Stimulated activated memory B cell treated with anti-CD40 and anti-IgM and Interleukin-4, amounts not matched to agents 10 μg/mL and 1 μg/mL and 100 μg/mL, for 72 hours (primary cell): ENCODE measurements around the gene TDG.

ENCODE experiments used
- ATAC-seq: fragments of 150-1000 bp; cut with Tn5 transposase; 2 replicates; pipeline ENCODE4 v1.10.0; 2021
- H3K27ac Mint-ChIP-seq: one replicate; pipeline ENCODE4 v1.8.0; 2022; ENCODE audit warnings: mild to moderate bottlenecking, mixed read lengths
- H3K27me3 Mint-ChIP-seq: one replicate; pipeline ENCODE4 v1.8.0; 2022; ENCODE audit warnings: mixed read lengths
- H3K36me3 Mint-ChIP-seq: one replicate; pipeline ENCODE4 v1.8.0; 2022; ENCODE audit warnings: mixed read lengths
- H3K4me1 Mint-ChIP-seq: one replicate; pipeline ENCODE4 v1.8.0; 2022; ENCODE audit warnings: mixed read lengths
- H3K4me3 Mint-ChIP-seq: one replicate; pipeline ENCODE4 v1.8.0; 2022; ENCODE audit warnings: mild to moderate bottlenecking, moderate library complexity, mixed read lengths
- H3K9me3 Mint-ChIP-seq: one replicate; pipeline ENCODE4 v1.8.0; 2022; ENCODE audit warnings: mixed read lengths

TDG gene

GRCh38 chr12:103965590-103966504, at the start of gene TDG:
TSS of gene TDG (plus strand) at chr12:103965872. CDS start at chr12:103966038, 166 bp downstream.
- Mint-ChIP-seq H3K9me3 (no peaks in the 10 kb centered on the region), H3K4me3 (peak within 1 kb of the TSS; percentile 97), H3K27ac (peak within 1 kb of the TSS; percentile 97), H3K36me3 (peaks cover 14% of the 10 kb centered on the region), H3K27me3 (no peaks in the 10 kb centered on the region), H3K4me1 (peaks cover 40% of the 10 kb centered on the region)
- ATAC-seq = peak; percentile 99

GRCh38 chr12:103917873-103918272, 47.8 kb upstream of the TDG start:
- Mint-ChIP-seq H3K4me1 (no peaks in the 10 kb centered on the region), H3K36me3 (peaks cover 17% of the 10 kb centered on the region), H3K27me3 (no peaks in the 10 kb centered on the region), H3K27ac (no peak overlapping the region), H3K4me3 (no peak overlapping the region), H3K9me3 (peaks cover 3% of the 10 kb centered on the region)
- no peak for ATAC-seq

- no peaks in the 10 kb centered on the region for H3K27me3 Mint-ChIP-seq
- peaks cover 11% of the 10 kb centered on the region for H3K36me3 Mint-ChIP-seq
- H3K4me3 Mint-ChIP-seq = peak overlapping the region; percentile 80
- H3K27ac Mint-ChIP-seq = peak overlapping the region; percentile 94
- H3K4me1 Mint-ChIP-seq = peaks cover 43% of the 10 kb centered on the region
- H3K9me3 Mint-ChIP-seq = peaks cover 3% of the 10 kb centered on the region
- peak; percentile 59 for ATAC-seq
Observed at GRCh38 chr12:103924761-103925641, 40.7 kb upstream of the TDG start.

- Mint-ChIP-seq H3K9me3 (peaks cover 3% of the 10 kb centered on the region), H3K27me3 (no peaks in the 10 kb centered on the region), H3K27ac (peak overlapping the region; percentile 91), H3K4me1 (peaks cover 63% of the 10 kb centered on the region), H3K36me3 (peaks cover 34% of the 10 kb centered on the region), H3K4me3 (peak overlapping the region; percentile 89)
- ATAC-seq = peak; percentile 34
Observed at GRCh38 chr12:103928682-103929045, 37.0 kb upstream of the TDG start.

GRCh38 chr12:103929046-103929783, 36.5 kb upstream of the TDG start:
- Mint-ChIP-seq H3K9me3 (peaks cover 3% of the 10 kb centered on the region), H3K4me1 (peaks cover 62% of the 10 kb centered on the region), H3K27ac (peak overlapping the region; percentile 91), H3K36me3 (peaks cover 37% of the 10 kb centered on the region), H3K27me3 (no peaks in the 10 kb centered on the region), H3K4me3 (peak overlapping the region; percentile 89)
- ATAC-seq = peak; percentile 62

- peak overlapping the region; percentile 91 for H3K27ac Mint-ChIP-seq
- H3K9me3 Mint-ChIP-seq = peaks cover 3% of the 10 kb centered on the region
- peak overlapping the region; percentile 89 for H3K4me3 Mint-ChIP-seq
- no peaks in the 10 kb centered on the region for H3K27me3 Mint-ChIP-seq
- ATAC-seq = no peak
- peaks cover 62% of the 10 kb centered on the region for H3K4me1 Mint-ChIP-seq
- peaks cover 41% of the 10 kb centered on the region for H3K36me3 Mint-ChIP-seq
Observed at GRCh38 chr12:103929784-103930033, 36.0 kb upstream of the TDG start.

GRCh38 chr12:103930034-103930786, 35.5 kb upstream of the TDG start, which contains the start of gene HSP90B1:
TSS of gene HSP90B1 (plus strand) at chr12:103930410. CDS start at chr12:103930516, 106 bp downstream.
- peak; percentile 85 for ATAC-seq
- H3K4me1 Mint-ChIP-seq = peaks cover 62% of the 10 kb centered on the region
- H3K4me3 Mint-ChIP-seq = peak within 1 kb of the TSS; percentile 89
- H3K27ac Mint-ChIP-seq = peak within 1 kb of the TSS; percentile 91
- no peaks in the 10 kb centered on the region for H3K9me3 Mint-ChIP-seq
- no peaks in the 10 kb centered on the region for H3K27me3 Mint-ChIP-seq
- H3K36me3 Mint-ChIP-seq = peaks cover 42% of the 10 kb centered on the region

GRCh38 chr12:103930787-103931735, 34.6 kb upstream of the TDG start:
- Mint-ChIP-seq H3K27me3 (no peaks in the 10 kb centered on the region), H3K36me3 (peaks cover 49% of the 10 kb centered on the region), H3K4me1 (peaks cover 66% of the 10 kb centered on the region), H3K9me3 (no peaks in the 10 kb centered on the region), H3K4me3 (peak overlapping the region; percentile 89), H3K27ac (peak overlapping the region; percentile 91)
- peak; percentile 1 for ATAC-seq

- Mint-ChIP-seq H3K36me3 (peaks cover 51% of the 10 kb centered on the region), H3K27me3 (no peaks in the 10 kb centered on the region), H3K4me3 (peak overlapping the region; percentile 22), H3K4me1 (peaks cover 56% of the 10 kb centered on the region), H3K9me3 (no peaks in the 10 kb centered on the region), H3K27ac (no peak overlapping the region)
- no peak for ATAC-seq
Observed at GRCh38 chr12:103933237-103933636, 32.4 kb upstream of the TDG start.

- Mint-ChIP-seq H3K27me3 (no peaks in the 10 kb centered on the region), H3K27ac (peak overlapping the region; percentile 19), H3K4me1 (peaks cover 45% of the 10 kb centered on the region), H3K4me3 (no peak overlapping the region), H3K9me3 (no peaks in the 10 kb centered on the region), H3K36me3 (peaks cover 62% of the 10 kb centered on the region)
- no peak for ATAC-seq
Observed at GRCh38 chr12:103936679-103937078, 29.0 kb upstream of the TDG start.

- Mint-ChIP-seq H3K4me1 (peaks cover 13% of the 10 kb centered on the region), H3K27ac (no peak overlapping the region), H3K4me3 (no peak overlapping the region), H3K27me3 (no peaks in the 10 kb centered on the region), H3K36me3 (peaks cover 87% of the 10 kb centered on the region), H3K9me3 (no peaks in the 10 kb centered on the region)
- ATAC-seq = no peak
Observed at GRCh38 chr12:103944964-103945363, 20.7 kb upstream of the TDG start.

GRCh38 chr12:103947871-103948555, 17.7 kb upstream of the TDG start:
- Mint-ChIP-seq H3K4me1 (peaks cover 8% of the 10 kb centered on the region), H3K27ac (peak overlapping the region; percentile 44), H3K27me3 (no peaks in the 10 kb centered on the region), H3K36me3 (peaks cover 67% of the 10 kb centered on the region), H3K9me3 (no peaks in the 10 kb centered on the region), H3K4me3 (no peak overlapping the region)
- ATAC-seq = no peak

- Mint-ChIP-seq H3K4me1 (peaks cover 8% of the 10 kb centered on the region), H3K27ac (no peak overlapping the region), H3K4me3 (no peak overlapping the region), H3K36me3 (peaks cover 61% of the 10 kb centered on the region), H3K9me3 (no peaks in the 10 kb centered on the region), H3K27me3 (no peaks in the 10 kb centered on the region)
- ATAC-seq = no peak
Observed at GRCh38 chr12:103948746-103949406, 16.8 kb upstream of the TDG start.
